ENCODE measurements around the gene HS6ST3.

- TF ChIP-seq CTCF (IDR thresholded peaks at IDR 0.05; ENCODE audit: low read depth, low read length, poor library complexity, severe bottlenecking) (no peak), EZH2phosphoT487 (IDR thresholded peaks at IDR 0.05; ENCODE audit: borderline replicate concordance, low read length) (no peak)
Measured at GRCh38 chr13:96130818-96131340, 41.0 kb downstream of the HS6ST3 start.

Data from DOHH2 (cell line).